ENCODE data around the gene PFN3. TPM values are rescaled to one million over a fixed set of nuclear protein-coding genes. Genes with fewer than 3 reads are reported as not detected.

The PFN3 gene
- total and polyA plus RNA-seq, 2 of the 13 experiments (the other 11 are each of a cell fraction or from before 2014, with no cell fraction given) = not detected

GRCh38 chr5:177447611-177448243 lies 47.3 kb upstream of the PFN3 start (continued):
- TF ChIP-seq GATAD1 (CRISPR knock-in tag; IDR thresholded peaks at IDR 0.05) (peak; percentile 63; the same call in 1 of the 2 replicates), ZNF235 (CRISPR knock-in tag; IDR thresholded peaks at IDR 0.05; ENCODE audit: borderline replicate concordance) (no peak), ZNF230 (CRISPR knock-in tag; IDR thresholded peaks at IDR 0.05) (no peak), PREB (CRISPR knock-in tag; IDR thresholded peaks at IDR 0.05) (no peak), ATAD3A (CRISPR knock-in tag; IDR thresholded peaks at IDR 0.05) (no peak), ZFP37 (CRISPR knock-in tag; IDR thresholded peaks at IDR 0.05; ENCODE audit: borderline replicate concordance) (no peak), ZNF883 (CRISPR knock-in tag; IDR thresholded peaks at IDR 0.05; ENCODE audit: not compliant biosample characterization) (peak; percentile 70), ZNF441 (CRISPR knock-in tag; IDR thresholded peaks at IDR 0.05; ENCODE audit: borderline replicate concordance) (peak; percentile 61; the same call in 1 of the 2 replicates), ZNF121 (CRISPR knock-in tag; IDR thresholded peaks at IDR 0.05) (no peak), JUNB (CRISPR knock-in tag; IDR thresholded peaks at IDR 0.05; ENCODE audit: borderline replicate concordance) (peak; percentile 46; the same call in 1 of the 2 replicates), PTBP1 (IDR thresholded peaks at IDR 0.05; ENCODE audit: low read depth, low read length, poor library complexity, severe bottlenecking) (peak; percentile 23), POGZ (CRISPR knock-in tag; IDR thresholded peaks at IDR 0.05) (peak; percentile 55; the same call in 1 of the 2 replicates), ZNF652 (CRISPR knock-in tag; IDR thresholded peaks at IDR 0.05; ENCODE audit: borderline replicate concordance, low read depth) (no peak), TBX3 (IDR thresholded peaks at IDR 0.05; ENCODE audit: borderline replicate concordance) (no peak), GATA4 (IDR thresholded peaks at IDR 0.05; ENCODE audit: borderline replicate concordance, low read depth) (no peak), RFX1 (IDR thresholded peaks at IDR 0.05) (no peak), ZBTB44 (CRISPR knock-in tag; IDR thresholded peaks at IDR 0.05) (no peak), POLR2AphosphoS5 (IDR thresholded peaks at IDR 0.05; ENCODE audit: low read depth, low read length) (peak; percentile 15; the same call in 1 of the 2 replicates), SRY (CRISPR knock-in tag; IDR thresholded peaks at IDR 0.05) (0 out of 2 replicates have a peak, but pooled peaks have one; percentile 31), RAD51 (IDR thresholded peaks at IDR 0.05; ENCODE audit: borderline replicate concordance) (no peak), BCLAF1 (IDR thresholded peaks at IDR 0.05) (no peak), ZNF720 (CRISPR knock-in tag; IDR thresholded peaks at IDR 0.05) (no peak), YEATS2 (CRISPR knock-in tag; IDR thresholded peaks at IDR 0.05; ENCODE audit: borderline replicate concordance) (no peak; the same call in 1 of the 2 replicates), REXO4 (CRISPR knock-in tag; IDR thresholded peaks at IDR 0.05; ENCODE audit: borderline replicate concordance) (no peak)
- TF ChIP-seq, protein P1, sequence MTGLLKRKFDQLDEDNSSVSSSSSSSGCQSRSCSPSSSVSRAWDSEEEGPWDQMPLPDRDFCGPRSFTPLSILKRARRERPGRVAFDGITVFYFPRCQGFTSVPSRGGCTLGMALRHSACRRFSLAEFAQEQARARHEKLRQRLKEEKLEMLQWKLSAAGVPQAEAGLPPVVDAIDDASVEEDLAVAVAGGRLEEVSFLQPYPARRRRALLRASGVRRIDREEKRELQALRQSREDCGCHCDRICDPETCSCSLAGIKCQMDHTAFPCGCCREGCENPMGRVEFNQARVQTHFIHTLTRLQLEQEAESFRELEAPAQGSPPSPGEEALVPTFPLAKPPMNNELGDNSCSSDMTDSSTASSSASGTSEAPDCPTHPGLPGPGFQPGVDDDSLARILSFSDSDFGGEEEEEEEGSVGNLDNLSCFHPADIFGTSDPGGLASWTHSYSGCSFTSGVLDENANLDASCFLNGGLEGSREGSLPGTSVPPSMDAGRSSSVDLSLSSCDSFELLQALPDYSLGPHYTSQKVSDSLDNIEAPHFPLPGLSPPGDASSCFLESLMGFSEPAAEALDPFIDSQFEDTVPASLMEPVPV (CRISPR knock-in tag; IDR thresholded peaks at IDR 0.05) = no peak; the same call in 1 of the 2 replicates

Data from HepG2 (cell line).